HG03442 (cell line): Measurements from ENCODE around the gene EMC10.
"Not testable (repeated sequence)": the region's sequence is repeated elsewhere in the genome, so short reads cannot be mapped to it uniquely, and the experiment has no call there.

Experiments used
- ATAC-seq: cut with Tn5 transposase; IDR thresholded peaks from one replicate; pipeline ENCODE4 v1.9.1; 2021; ENCODE audit warnings: mild to moderate bottlenecking, moderate library complexity; ENCODE audit not compliant: unreplicated experiment

The EMC10 gene

GRCh38 chr19:50512999-50513745 is 36.9 kb downstream of the EMC10 start:
- no peak for ATAC-seq

GRCh38 chr19:50513746-50514345 is 37.5 kb downstream of the EMC10 start, which contains the start of gene ASPDH:
Gene ASPDH (minus strand): TSS chr19:50513913. CDS start chr19:50513823, 90 bp downstream.
- ATAC-seq = no peak

- ATAC-seq = no peak
These were observed 38.2 kb downstream of the EMC10 start for GRCh38 chr19:50514346-50515167.

- no peak for ATAC-seq
These were observed 38.9 kb downstream of the EMC10 start for GRCh38 chr19:50515168-50515561.

- no peak for ATAC-seq
These were observed 40.1 kb downstream of the EMC10 start for GRCh38 chr19:50516456-50516855.

GRCh38 chr19:50516964-50517703 is 40.8 kb downstream of the EMC10 start:
- ATAC-seq = no peak

GRCh38 chr19:50517704-50518075 is 41.4 kb downstream of the EMC10 start:
- no peak for ATAC-seq

GRCh38 chr19:50518091-50519005 is 42.0 kb downstream of the EMC10 start:
- ATAC-seq = no peak

GRCh38 chr19:50519006-50519575 is 42.8 kb downstream of the EMC10 start:
- ATAC-seq = no peak

- no peak for ATAC-seq
These were observed 44.6 kb downstream of the EMC10 start for GRCh38 chr19:50520822-50521465.

GRCh38 chr19:50522881-50523280 is 46.6 kb downstream of the EMC10 start:
- no peak for ATAC-seq

GRCh38 chr19:50528052-50528451 is 51.7 kb downstream of the EMC10 start:
- ATAC-seq = not testable (repeated sequence)

- no peak for ATAC-seq
These were observed 54.9 kb downstream of the EMC10 start for GRCh38 chr19:50531171-50531612.

- no peak for ATAC-seq
These were observed 56.6 kb downstream of the EMC10 start for GRCh38 chr19:50532952-50533351.

- ATAC-seq = no peak
These were observed 58.2 kb downstream of the EMC10 start for GRCh38 chr19:50534478-50534877.

- ATAC-seq = no peak
These were observed 59.4 kb downstream of the EMC10 start for GRCh38 chr19:50535672-50536187.

GRCh38 chr19:50536662-50537305 is 60.5 kb downstream of the EMC10 start:
- no peak for ATAC-seq

GRCh38 chr19:50537306-50537685 is 61.0 kb downstream of the EMC10 start:
- no peak for ATAC-seq
